GM21723 (cell line): ENCODE data around the gene RBM38.

Source experiments
- ATAC-seq: cut with Tn5 transposase; IDR thresholded peaks from one replicate; pipeline ENCODE4 v1.9.1; 2021; ENCODE audit warnings: mild to moderate bottlenecking, moderate library complexity; ENCODE audit not compliant: unreplicated experiment

Gene RBM38

GRCh38 chr20:57402206-57403125 lies 11.3 kb downstream of the RBM38 start:
- ATAC-seq = no peak

GRCh38 chr20:57403216-57403615 lies 12.0 kb downstream of the RBM38 start:
- ATAC-seq = no peak

- ATAC-seq = no peak
These were observed 12.8 kb downstream of the RBM38 start for GRCh38 chr20:57404006-57404405.

- ATAC-seq = no peak
These were observed 13.3 kb downstream of the RBM38 start for GRCh38 chr20:57404419-57405072.

- no peak for ATAC-seq
These were observed 14.2 kb downstream of the RBM38 start for GRCh38 chr20:57405236-57406016.

GRCh38 chr20:57407541-57407956 lies 16.4 kb downstream of the RBM38 start:
- ATAC-seq = no peak

- ATAC-seq = no peak
These were observed 16.9 kb downstream of the RBM38 start for GRCh38 chr20:57408131-57408530.

- no peak for ATAC-seq
These were observed 17.5 kb downstream of the RBM38 start for GRCh38 chr20:57408536-57409233.

DNA sequence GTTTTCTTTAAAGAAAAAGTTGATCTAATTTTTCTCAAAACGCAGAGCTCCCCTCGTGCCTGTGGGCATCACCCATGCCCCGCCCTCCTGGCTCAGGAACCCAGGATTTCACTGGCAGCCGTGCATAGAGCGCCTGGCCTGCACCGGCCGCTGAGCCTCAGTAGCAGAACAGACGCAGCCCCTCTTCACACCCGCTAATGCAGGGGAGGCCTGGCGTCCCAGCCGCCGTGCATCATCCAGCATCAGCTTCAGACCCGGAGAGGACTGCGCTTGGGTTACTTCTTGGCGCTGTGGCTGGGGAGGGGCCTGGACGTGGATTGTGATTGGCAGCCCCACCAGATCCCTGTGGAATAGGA lies 18.1 kb downstream of the RBM38 start:
- no peak for ATAC-seq

GRCh38 chr20:57409672-57410397 lies 18.6 kb downstream of the RBM38 start:
- ATAC-seq = no peak

DNA sequence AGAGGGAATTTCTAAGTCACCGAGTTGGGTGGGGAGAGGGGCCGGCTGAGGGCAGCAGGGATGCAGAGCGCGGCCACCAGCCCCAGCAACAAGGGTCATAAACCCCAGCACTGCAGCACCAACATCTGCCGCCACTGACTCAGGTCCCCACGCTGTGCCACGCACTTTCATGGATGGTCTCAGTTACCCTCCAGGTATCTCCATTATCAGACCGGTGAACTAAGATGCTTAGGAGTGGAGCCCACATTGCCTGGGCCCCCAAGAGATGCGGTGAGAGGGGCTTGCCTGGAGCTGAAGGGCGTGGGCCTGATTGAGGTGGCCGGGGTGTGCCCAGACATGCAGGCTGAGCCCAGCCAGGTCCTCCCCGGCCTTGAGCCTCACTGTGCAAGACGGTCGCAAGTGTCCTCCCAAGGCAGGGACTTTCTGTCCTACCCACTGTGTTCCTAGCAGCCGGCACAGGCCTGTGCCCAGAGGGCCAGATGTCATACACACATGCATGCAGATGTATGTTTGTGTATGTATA lies 19.3 kb downstream of the RBM38 start:
- ATAC-seq = no peak

DNA sequence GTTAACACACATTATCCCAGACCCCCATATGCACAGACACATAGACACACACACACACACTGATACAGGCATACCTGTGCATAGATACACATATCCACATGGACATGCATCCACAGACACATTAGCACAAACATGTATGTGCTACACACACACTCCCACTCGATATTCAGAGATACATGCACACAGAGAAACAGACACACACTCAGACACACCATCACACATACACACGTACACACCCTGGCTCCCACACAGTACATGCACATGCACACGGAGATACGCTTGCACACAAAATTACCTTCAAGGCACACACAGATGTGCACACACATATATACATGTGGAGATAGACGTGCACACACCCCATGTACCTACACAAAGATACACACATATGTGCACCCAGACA lies 19.7 kb downstream of the RBM38 start:
- ATAC-seq = no peak

DNA sequence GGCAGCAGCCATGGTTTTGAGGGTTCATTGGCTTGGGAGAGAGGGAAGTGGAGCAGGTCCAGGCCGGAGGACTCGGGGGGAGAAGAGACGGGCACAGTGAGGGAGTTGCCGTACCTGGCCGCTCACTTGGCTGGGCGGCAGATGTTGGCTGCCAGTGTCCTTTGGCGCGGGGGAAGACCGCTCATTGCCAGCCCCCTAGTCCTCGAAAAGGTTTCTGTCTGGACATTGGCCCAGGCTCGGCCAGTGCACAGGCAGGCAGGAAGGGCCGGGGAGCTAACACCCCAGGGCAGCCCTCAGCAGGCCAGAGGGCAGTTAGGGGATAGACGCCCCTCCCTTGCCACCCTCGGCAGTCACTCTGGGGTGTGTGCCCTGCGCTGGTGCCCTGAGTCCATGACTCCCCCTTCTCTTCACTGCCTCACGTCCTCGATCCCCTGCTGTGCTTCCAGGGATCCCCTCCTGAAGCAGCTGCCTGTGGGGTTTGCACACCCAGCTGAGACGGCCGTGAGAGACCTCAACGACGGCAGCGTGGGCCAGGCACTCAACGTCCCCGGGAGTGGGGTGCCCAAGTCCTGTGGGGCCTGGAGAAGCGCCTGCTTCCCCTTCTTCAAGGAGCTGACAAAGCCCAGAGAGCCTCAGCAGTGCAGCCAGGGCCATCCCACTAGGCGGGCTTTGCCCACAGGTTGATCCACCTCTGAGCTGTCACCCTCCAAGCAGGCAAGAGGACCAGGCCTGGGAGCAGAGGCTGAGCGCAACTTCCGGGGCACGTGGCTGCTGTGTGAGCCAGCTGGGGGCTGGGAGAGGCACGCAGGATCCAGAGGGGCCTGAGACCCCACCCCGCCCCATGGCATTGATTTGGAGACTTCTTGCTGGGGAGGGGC lies 20.4 kb downstream of the RBM38 start:
- ATAC-seq = no peak

DNA sequence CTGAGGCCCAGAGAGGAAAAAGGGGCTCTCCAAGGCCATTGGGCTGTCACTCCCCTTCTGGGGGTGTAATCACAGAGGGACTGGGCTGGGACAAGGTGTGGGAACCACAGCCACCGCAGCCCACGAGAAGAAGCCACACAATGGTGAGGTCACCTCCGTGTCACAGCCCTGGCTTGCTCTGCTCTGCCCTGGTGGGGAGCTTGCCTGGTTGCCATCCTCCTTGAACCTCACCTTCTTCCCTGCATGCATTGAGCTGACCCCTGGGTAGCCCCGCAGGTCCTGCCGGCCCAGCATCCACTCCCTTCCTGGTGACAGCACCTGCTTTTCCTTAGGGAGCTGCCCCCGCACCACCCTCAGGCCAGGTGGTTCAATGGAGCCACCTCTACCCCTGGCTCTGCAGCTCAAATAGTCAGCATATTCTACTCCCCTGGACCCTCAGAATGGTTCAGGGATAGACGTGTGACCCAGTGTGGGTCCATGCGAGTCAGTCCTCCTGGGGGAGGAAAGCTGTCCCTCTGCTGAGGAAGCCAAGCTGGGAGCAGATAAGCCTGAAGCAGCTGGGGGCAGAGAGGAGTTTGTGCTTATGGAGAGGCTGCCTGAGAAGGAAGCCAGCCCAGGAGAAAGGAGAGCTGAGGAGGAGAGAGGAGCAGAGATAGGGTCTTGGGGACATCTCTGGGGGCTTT lies 21.3 kb downstream of the RBM38 start:
- ATAC-seq = no peak

DNA sequence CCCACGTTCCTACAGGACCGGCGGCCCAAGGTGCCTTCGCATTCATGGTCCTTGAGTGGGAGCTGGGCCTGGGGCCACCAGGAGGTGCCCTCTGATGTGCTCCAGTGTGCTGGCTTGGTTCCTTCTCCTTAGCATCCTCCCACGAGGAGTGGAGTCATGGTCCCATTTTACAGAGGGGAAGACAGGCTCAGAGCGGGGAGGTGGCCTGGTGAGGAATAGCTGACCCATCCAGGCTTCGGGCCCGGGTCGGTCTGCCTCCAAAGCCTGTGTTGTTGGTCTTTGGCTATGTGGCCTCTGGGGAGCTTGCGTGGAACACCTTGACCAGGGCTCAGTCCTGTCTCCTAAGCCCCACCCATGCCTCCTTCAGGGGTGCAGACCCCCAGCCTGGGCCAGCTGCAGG lies 22.8 kb downstream of the RBM38 start:
- no peak for ATAC-seq

GRCh38 chr20:57414867-57415592 lies 23.8 kb downstream of the RBM38 start:
- no peak for ATAC-seq

- ATAC-seq = no peak
These were observed 24.6 kb downstream of the RBM38 start for GRCh38 chr20:57415771-57416170.
